B cell (primary cell): ENCODE results near the gene CSTF3.

ENCODE experiments used
- EZH2 ChIP-seq: IDR thresholded peaks from 2 replicates; pipeline ENCODE4 v1.6.1; 2012; ENCODE audit warnings: borderline replicate concordance, low read depth, mild to moderate bottlenecking, moderate library complexity, low read length; ENCODE audit not compliant: insufficient read depth, poor library complexity, severe bottlenecking
- TF ChIP-seq, protein P1 (sequence below): fragments of 200-600 bp; IDR thresholded peaks from one replicate; pipeline ENCODE4 v1.8.0; 2022; ENCODE audit warnings: antibody characterized with exemption, mild to moderate bottlenecking

DNA sequence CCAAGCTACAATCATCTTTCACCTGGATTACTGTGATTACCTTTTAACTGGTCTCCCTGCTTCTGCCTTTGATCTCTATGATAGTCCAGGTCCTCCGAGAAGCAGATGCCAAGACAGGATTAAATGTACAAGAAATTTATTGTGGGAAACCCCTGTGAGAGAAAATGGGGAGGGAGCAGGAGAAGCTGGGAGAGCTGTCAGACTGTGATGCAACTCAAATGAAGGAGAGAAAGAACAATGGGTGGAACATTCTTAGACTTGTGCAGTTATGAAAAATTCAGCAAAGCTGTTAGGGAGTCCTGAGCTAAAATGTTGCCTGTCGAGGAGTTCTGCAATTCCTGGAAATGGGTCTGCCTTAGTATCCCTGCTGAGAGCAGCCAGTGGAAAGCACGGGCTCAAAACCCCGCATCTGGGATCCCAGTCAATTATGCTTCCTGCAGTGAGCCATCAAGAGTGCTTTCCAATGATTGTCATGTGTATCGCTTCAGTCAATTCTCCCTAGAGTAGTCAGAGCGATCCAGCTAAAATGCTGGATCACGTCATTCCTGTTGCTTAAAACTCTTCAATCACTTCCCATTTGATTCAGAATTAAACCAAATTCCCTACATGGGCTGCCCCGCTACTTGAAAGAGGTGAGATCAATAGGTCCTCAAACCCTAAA lies 16.5 kb upstream of the CSTF3 start:
- TF ChIP-seq, protein P1, sequence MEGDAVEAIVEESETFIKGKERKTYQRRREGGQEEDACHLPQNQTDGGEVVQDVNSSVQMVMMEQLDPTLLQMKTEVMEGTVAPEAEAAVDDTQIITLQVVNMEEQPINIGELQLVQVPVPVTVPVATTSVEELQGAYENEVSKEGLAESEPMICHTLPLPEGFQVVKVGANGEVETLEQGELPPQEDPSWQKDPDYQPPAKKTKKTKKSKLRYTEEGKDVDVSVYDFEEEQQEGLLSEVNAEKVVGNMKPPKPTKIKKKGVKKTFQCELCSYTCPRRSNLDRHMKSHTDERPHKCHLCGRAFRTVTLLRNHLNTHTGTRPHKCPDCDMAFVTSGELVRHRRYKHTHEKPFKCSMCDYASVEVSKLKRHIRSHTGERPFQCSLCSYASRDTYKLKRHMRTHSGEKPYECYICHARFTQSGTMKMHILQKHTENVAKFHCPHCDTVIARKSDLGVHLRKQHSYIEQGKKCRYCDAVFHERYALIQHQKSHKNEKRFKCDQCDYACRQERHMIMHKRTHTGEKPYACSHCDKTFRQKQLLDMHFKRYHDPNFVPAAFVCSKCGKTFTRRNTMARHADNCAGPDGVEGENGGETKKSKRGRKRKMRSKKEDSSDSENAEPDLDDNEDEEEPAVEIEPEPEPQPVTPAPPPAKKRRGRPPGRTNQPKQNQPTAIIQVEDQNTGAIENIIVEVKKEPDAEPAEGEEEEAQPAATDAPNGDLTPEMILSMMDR, result no peak
- no peak for TF ChIP-seq EZH2
